DND-41 (cell line): Measurements from ENCODE around the gene LYPD6B.

Experiments used
- CTCF ChIP-seq: IDR thresholded peaks from 2 replicates; pipeline ENCODE4 v1.5.1; 2012; ENCODE audit warnings: borderline replicate concordance, low read length, moderate library complexity, mild to moderate bottlenecking; ENCODE audit not compliant: poor library complexity, severe bottlenecking; ENCODE audit errors: extremely low read depth
- EZH2 ChIP-seq: IDR thresholded peaks from 3 replicates; pipeline ENCODE4 v1.6.1; 2012; ENCODE audit warnings: borderline replicate concordance, low read depth, mild to moderate bottlenecking, moderate library complexity, low read length, inconsistent platforms; ENCODE audit not compliant: severe bottlenecking

- TF ChIP-seq CTCF (no peak), EZH2 (no peak)
These were observed 36.1 kb upstream of the LYPD6B start for GRCh38 chr2:149002378-149002890.
